Lung (tissue), 12 donors: ENCODE measurements around the gene ANKRD11. TPM values are rescaled to one million over a fixed set of nuclear protein-coding genes. Genes with fewer than 3 reads are reported as not detected.

ENCODE experiments used
- ATAC-seq: fragments of 200-7000 bp; cut with Tn5 transposase; one replicate; pipeline ENCODE4 v1.9.1; 2020; ENCODE audit warnings: moderate number of reproducible peaks; ENCODE audit not compliant: insufficient read depth, low FRiP score
- DNase-seq, 3 donors: peaks; one replicate each; pipeline ENCODE4 v3.0.0-alpha.2; 2013 to 2017
- H3K27ac ChIP-seq, 2 donors: one replicate each; pipeline ENCODE4 v1.5.1; 2013; ENCODE audit warnings: mild to moderate bottlenecking in 2 of 2, moderate library complexity in 2 of 2, control low read depth in 1 of 2, inconsistent platforms in 1 of 2, low read depth in 1 of 2, low read length in 1 of 2
- H3K27me3 ChIP-seq, 3 donors: one replicate each; pipeline ENCODE4 v1.5.1; 2013; ENCODE audit warnings: low read length in 2 of 3; ENCODE audit not compliant: control insufficient read depth in 3 of 3, insufficient read depth in 3 of 3
- H3K36me3 ChIP-seq, 4 donors: one replicate each; pipeline ENCODE4 v1.5.1; 2013; ENCODE audit warnings: low read length in 4 of 4, mild to moderate bottlenecking in 1 of 4, moderate library complexity in 1 of 4; ENCODE audit not compliant: control insufficient read depth in 4 of 4, insufficient read depth in 4 of 4
- H3K4me1 ChIP-seq, 5 donors: one replicate each; pipeline ENCODE4 v1.5.1; 2013; ENCODE audit warnings: low read length in 5 of 5, mild to moderate bottlenecking in 2 of 5, moderate library complexity in 1 of 5; ENCODE audit not compliant: control insufficient read depth in 5 of 5, insufficient read depth in 5 of 5
- H3K4me3 ChIP-seq: one replicate; pipeline ENCODE4 v1.5.1; 2013; ENCODE audit warnings: mild to moderate bottlenecking, control low read depth, moderate library complexity
- H3K9ac ChIP-seq, 2 donors: one replicate each; pipeline ENCODE4 v1.5.1; 2013; ENCODE audit warnings: low read length in 2 of 2, control low read depth in 1 of 2; ENCODE audit not compliant: insufficient read depth in 1 of 2
- H3K9me3 ChIP-seq, 4 donors: one replicate each; pipeline ENCODE4 v1.5.1; 2013; ENCODE audit warnings: low read length in 3 of 4, mild to moderate bottlenecking in 1 of 4, moderate library complexity in 1 of 4; ENCODE audit not compliant: control insufficient read depth in 4 of 4, insufficient read depth in 3 of 4
- CTCF ChIP-seq: IDR thresholded peaks from 2 replicates; pipeline ENCODE4 v1.5.1; 2012; ENCODE audit warnings: mild to moderate bottlenecking; ENCODE audit errors: control extremely low read depth, extremely low read depth
- WGBS, 2 donors: extraction: QIAGEN DNeasy Blood & Tissue Kit; methylation state at CpG; one replicate each; pipeline ENCODE4 v1.1.7; 2013; 5-methylcytosine and 5-hydroxymethylcytosine counted together
- polyA plus RNA-seq, 2 donors: library from polyadenylated mRNA; stranded (reverse); fragments of 200-250 nt; gene quantifications; one replicate each; pipeline ENCODE4 v1.2.1, GENCODE V29; 2013
- total RNA-seq, 2 donors: library from RNA; depleted of rRNA in 1 of 2; stranded (reverse); fragments of >200 nt in 1 of 2; gene quantifications; one replicate each; pipeline ENCODE4 v1.2.1, GENCODE V29; 2014 to 2021
- donor health status: control.
- donor health status: control.
- donor health status: Bipolar disorder and iron deficiency.
- donor health status: healthy.
- donor health status: DM: yes; HTN: yes; CAD: no.

The ANKRD11 gene
- total and polyA plus RNA-seq, 4 donors, result 58.5 to 162 (median 89.5) TPM

DNA sequence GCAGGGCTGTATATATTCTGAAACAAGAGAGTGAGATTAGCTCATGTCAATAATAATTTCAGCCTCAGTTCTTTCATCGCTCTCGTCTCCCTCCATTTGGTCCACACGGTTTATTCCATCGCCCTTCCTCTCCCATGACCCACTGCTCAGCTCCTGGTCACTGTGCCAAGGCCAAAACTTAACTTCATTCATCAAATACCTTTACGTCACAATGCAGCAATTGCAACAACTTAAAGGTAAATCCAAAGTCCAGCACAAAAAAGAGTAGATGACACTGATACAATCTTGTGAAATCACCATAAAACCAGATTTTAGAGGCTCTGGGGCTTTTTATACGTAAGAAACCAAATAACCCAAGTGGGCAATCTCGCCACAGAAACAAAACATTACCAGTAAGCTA, 72.0 kb downstream of the ANKRD11 start:
- TF ChIP-seq CTCF, result no peak
- no peaks in the 10 kb centered on the region for H3K27me3 ChIP-seq
- DNase-seq (no peak), ATAC-seq (no peak)
- no peak overlapping the region for H3K9ac ChIP-seq
- H3K36me3 ChIP-seq, result peaks cover 0 to 7% (median 2%) of the 10 kb centered on the region in 4 donors
- no peak overlapping the region for H3K27ac ChIP-seq
- H3K4me3 ChIP-seq, result no peak overlapping the region
- WGBS, 2 donors, result 81% methylated on average over 7 of the region's 7 CpGs
- no peaks in the 10 kb centered on the region for H3K9me3 ChIP-seq
- H3K4me1 ChIP-seq, result peaks cover 0 to 39% (median 12%) of the 10 kb centered on the region in 5 donors

DNA sequence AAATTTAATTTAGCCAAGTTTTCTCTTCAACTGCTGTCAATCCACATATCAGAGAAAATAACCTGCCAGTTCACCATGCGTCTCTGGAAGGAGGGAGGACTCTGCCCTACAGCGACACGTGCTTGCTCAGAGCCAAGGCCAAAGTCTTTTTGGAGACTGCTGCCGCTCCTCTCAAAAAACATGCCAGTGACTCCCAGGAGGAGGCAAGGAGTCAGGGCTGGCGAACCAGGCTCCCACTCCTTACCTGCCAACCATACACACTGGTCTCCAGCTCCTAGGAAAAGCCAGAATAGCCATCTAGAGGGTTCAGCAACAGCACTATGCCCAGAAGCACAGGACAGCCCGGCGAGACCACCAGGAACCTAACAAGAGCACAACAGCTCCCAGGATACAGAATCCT, 73.0 kb downstream of the ANKRD11 start:
- Histone ChIP-seq H3K27ac (no peak overlapping the region), H3K4me3 (no peak overlapping the region), H3K4me1 (peaks cover 0 to 35% (median 11%) of the 10 kb centered on the region in 5 donors), H3K27me3 (no peaks in the 10 kb centered on the region), H3K9ac (no peak overlapping the region), H3K36me3 (peaks cover 0 to 7% (median 2%) of the 10 kb centered on the region in 4 donors), H3K9me3 (no peaks in the 10 kb centered on the region)
- 91 to 92% methylated on average over 7 of the region's 7 CpGs for WGBS, 2 donors
- no peak for DNase-seq
- TF ChIP-seq CTCF, result no peak
- no peak for ATAC-seq

DNA sequence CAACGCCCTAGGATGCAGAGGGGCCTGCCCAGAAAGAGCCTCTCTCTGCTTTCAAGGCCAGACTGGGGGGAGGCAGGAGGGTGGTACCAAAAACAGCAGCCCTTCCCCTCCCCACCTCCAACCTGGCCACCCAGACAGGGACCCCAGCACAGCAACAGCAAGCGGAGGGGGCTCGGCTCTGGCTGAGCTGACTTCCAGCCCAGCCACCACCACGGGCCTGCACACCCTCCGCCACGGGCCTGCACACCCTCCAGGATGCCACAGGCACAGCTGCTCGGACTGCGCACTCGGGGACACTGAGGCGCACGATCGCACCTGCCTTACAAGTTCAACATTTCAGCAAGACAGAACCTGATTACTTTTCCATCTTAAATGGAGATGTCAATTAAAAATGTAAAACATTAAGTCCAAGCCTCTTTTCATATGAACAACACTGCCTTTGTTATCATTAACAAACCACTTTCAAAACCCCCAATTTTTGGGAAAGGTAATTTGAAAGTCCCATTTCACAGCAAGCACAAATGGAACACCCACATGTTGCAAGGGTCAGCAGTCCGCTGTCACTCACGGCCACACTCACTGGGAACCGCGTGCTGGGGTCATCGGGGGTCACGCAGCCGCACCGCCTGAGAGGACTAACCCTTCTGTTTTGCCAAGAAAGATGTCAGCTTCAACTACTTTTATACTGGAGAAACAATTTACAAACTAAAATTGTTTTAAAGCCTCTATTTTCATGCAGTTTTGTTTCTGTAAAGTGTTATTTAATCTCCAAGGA, 76.4 kb downstream of the ANKRD11 start:
- DNase-seq (no peak), ATAC-seq (no peak)
- TF ChIP-seq CTCF, result no peak
- Histone ChIP-seq H3K36me3 (peaks cover 0 to 6% (median 2%) of the 10 kb centered on the region in 4 donors), H3K27ac (no peak overlapping the region), H3K4me3 (no peak overlapping the region), H3K9me3 (no peaks in the 10 kb centered on the region), H3K9ac (no peak overlapping the region), H3K27me3 (no peaks in the 10 kb centered on the region), H3K4me1 (peaks cover 8 to 36% (median 14%) of the 10 kb centered on the region in 5 donors)
- WGBS, 2 donors, result 84 to 91% methylated on average over 20 of the region's 20 CpGs
